Naive thymus-derived CD8-positive, alpha-beta T cell (primary cell): ENCODE results near the gene AIFM3. TPM values are rescaled to one million over a fixed set of nuclear protein-coding genes. Genes with fewer than 3 reads are reported as not detected.
"Not testable (repeated sequence)": the region's sequence is repeated elsewhere in the genome, so short reads cannot be mapped to it uniquely, and the experiment has no call there.

Experiments
- ATAC-seq, 2 donors: fragments of 150-1000 bp; cut with Tn5 transposase in 1 of 2; sonication (Bioruptor Pico), chemical (Tn5 transposase) in 1 of 2; 1 replicate in 1 of 2; 2 replicates in 1 of 2; pipeline ENCODE4 v1.10.0; 2021; ENCODE audit warnings: mild to moderate bottlenecking in 2 of 2, moderate library complexity in 2 of 2
- POLR2A ChIA-PET: fragments of 350-600 bp; sonication (Branson Sonifier 250); formaldehyde crosslinking; loops from one replicate; lab custom pipeline; 2021; ENCODE audit warnings: antibody characterized with exemption; lab: Charles Lee
- DNase-seq, 10 donors: peaks; one replicate each; pipeline versions ENCODE4 v3.0.0 to v3.0.0-alpha.2; 2020 to 2022
- H3K27ac Mint-ChIP-seq, 10 donors: one replicate each; pipeline ENCODE4 v1.8.0; 2020 to 2022; ENCODE audit warnings: mild to moderate bottlenecking in 10 of 10, mixed read lengths in 10 of 10, moderate library complexity in 4 of 10, inconsistent platforms in 1 of 10
- H3K27me3 Mint-ChIP-seq, 5 donors: one replicate each; pipeline ENCODE4 v1.8.0; 2021 to 2022; ENCODE audit warnings: mixed read lengths in 5 of 5
- H3K36me3 Mint-ChIP-seq, 3 donors: one replicate each; pipeline ENCODE4 v1.8.0; 2020 to 2022; ENCODE audit warnings: mixed read lengths in 3 of 3, mild to moderate bottlenecking in 2 of 3, inconsistent platforms in 1 of 3
- H3K4me1 Mint-ChIP-seq, 4 donors: one replicate each; pipeline ENCODE4 v1.8.0; 2021 to 2022; ENCODE audit warnings: mixed read lengths in 4 of 4
- H3K4me3 Mint-ChIP-seq, 10 donors: one replicate each; pipeline ENCODE4 v1.8.0; 2020 to 2022; ENCODE audit warnings: mild to moderate bottlenecking in 10 of 10, mixed read lengths in 10 of 10, moderate library complexity in 6 of 10, inconsistent platforms in 1 of 10
- H3K9me3 Mint-ChIP-seq, 9 donors: one replicate each; pipeline ENCODE4 v1.8.0; 2020 to 2022; ENCODE audit warnings: mixed read lengths in 9 of 9, mild to moderate bottlenecking in 3 of 9, inconsistent platforms in 1 of 9, moderate library complexity in 1 of 9
- polyA plus RNA-seq, 3 donors: library from polyadenylated mRNA; unstranded; fragments of 300-500 nt; fragmentation: Illumina TruSeq; gene quantifications; one replicate each; pipeline ENCODE4 v1.2.3, GENCODE V29; 2021
- total RNA-seq, 8 experiments: library from RNA in 2 of 8; stranded (reverse) in 2 of 8; gene quantifications; one replicate each; pipeline ENCODE4 v1.2.3 and lab custom pipeline; 2021 to 2026

AIFM3 gene
- total and polyA plus RNA-seq, 5 experiments from 2014 or later: 0.16 to 1.3 (median 0.47) TPM

- Mint-ChIP-seq H3K4me1 (peaks cover 26 to 87% (median 72%) of the 10 kb centered on the region in 4 donors), H3K9me3 (no peaks in the 10 kb centered on the region), H3K27me3 (no peaks in the 10 kb centered on the region), H3K27ac (peak overlapping the region in 4 of 10 donors; percentile 5 to 39 (median 20)), H3K4me3 (peak overlapping the region in 4 of 10 donors; percentile 8 to 55 (median 16)), H3K36me3 (peaks cover 0 to 72% (median 16%) of the 10 kb centered on the region in 3 donors)
- DNase-seq (no peak), ATAC-seq (no peak)
- POLR2A ChIA-PET: no interaction called here
Observed at GRCh38 chr22:20933910-20934309, 33.1 kb upstream of the AIFM3 start.

GRCh38 chr22:20935049-20935448 lies 32.0 kb upstream of the AIFM3 start:
- Mint-ChIP-seq H3K4me1 (peaks cover 21 to 89% (median 74%) of the 10 kb centered on the region in 4 donors), H3K4me3 (peak overlapping the region in 3 of 10 donors; percentile 23 to 69 (median 26)), H3K36me3 (peaks cover 0 to 74% (median 12%) of the 10 kb centered on the region in 3 donors), H3K27ac (peak overlapping the region in 1 of 10 donors; percentile 48)
- POLR2A ChIA-PET, DNase-seq, ATAC-seq, H3K27me3 Mint-ChIP-seq, H3K9me3 Mint-ChIP-seq: not testable (repeated sequence)

GRCh38 chr22:20935780-20936539 lies 31.1 kb upstream of the AIFM3 start:
- POLR2A ChIA-PET: interaction anchor here (1.0 kb wide), 1 partner anchor 9 kb away, joined by 3 read pairs; no protein-coding TSS in a partner anchor
- Mint-ChIP-seq H3K4me1 (peaks cover 29 to 91% (median 79%) of the 10 kb centered on the region in 4 donors), H3K36me3 (peaks cover 0 to 83% (median 12%) of the 10 kb centered on the region in 3 donors), H3K27ac (peak overlapping the region in 4 of 10 donors; percentile 15 to 80 (median 49)), H3K4me3 (peak overlapping the region in 7 of 10 donors; percentile 22 to 81 (median 50))
- H3K9me3 Mint-ChIP-seq, ATAC-seq, H3K27me3 Mint-ChIP-seq, DNase-seq: not testable (repeated sequence)

- Mint-ChIP-seq H3K9me3 (no peaks in the 10 kb centered on the region), H3K36me3 (peaks cover 0 to 92% (median 12%) of the 10 kb centered on the region in 3 donors)
- POLR2A ChIA-PET: interaction anchor here (1.0 kb wide), 1 partner anchor 10 kb away, joined by 3 read pairs; no protein-coding TSS in a partner anchor
Observed at GRCh38 chr22:20937031-20937793, 29.8 kb upstream of the AIFM3 start.

GRCh38 chr22:20937794-20938671 lies 29.0 kb upstream of the AIFM3 start:
- POLR2A ChIA-PET: no interaction called here
- H3K27me3 Mint-ChIP-seq: no peaks in the 10 kb centered on the region
- H3K9me3 Mint-ChIP-seq: no peaks in the 10 kb centered on the region
- ATAC-seq (no peak), DNase-seq (no peak)
- peaks cover 0 to 89% (median 12%) of the 10 kb centered on the region in 3 donors for H3K36me3 Mint-ChIP-seq
- peak overlapping the region; percentile 6 to 70 (median 57) for H3K4me3 Mint-ChIP-seq
- H3K27ac Mint-ChIP-seq: peak overlapping the region in 8 of 10 donors; percentile 4 to 88 (median 65)
- peaks cover 33 to 93% (median 81%) of the 10 kb centered on the region in 4 donors for H3K4me1 Mint-ChIP-seq

More at GRCh38 chr22:20937031-20937793, 29.8 kb upstream of the AIFM3 start:
- ATAC-seq (no peak), DNase-seq (no peak)
- H3K27me3 Mint-ChIP-seq: no peaks in the 10 kb centered on the region
- peak overlapping the region; percentile 6 to 81 (median 64) for H3K4me3 Mint-ChIP-seq
- peak overlapping the region in 9 of 10 donors; percentile 8 to 88 (median 68) for H3K27ac Mint-ChIP-seq
- peaks cover 36 to 93% (median 80%) of the 10 kb centered on the region in 4 donors for H3K4me1 Mint-ChIP-seq

GRCh38 chr22:20939457-20940185 lies 27.4 kb upstream of the AIFM3 start:
- POLR2A ChIA-PET: interaction anchor here (0.7 kb wide), 1 partner anchor 170 kb away, joined by 4 read pairs; no protein-coding TSS in a partner anchor
- H3K27ac Mint-ChIP-seq: peak overlapping the region in 5 of 10 donors; percentile 12 to 84 (median 29)
- ATAC-seq, DNase-seq, H3K9me3 Mint-ChIP-seq, H3K27me3 Mint-ChIP-seq: not testable (repeated sequence)
- H3K4me3 Mint-ChIP-seq: peak overlapping the region in 7 of 10 donors; percentile 35 to 72 (median 48)
- H3K4me1 Mint-ChIP-seq: peaks cover 37 to 90% (median 81%) of the 10 kb centered on the region in 4 donors
- peaks cover 0 to 79% (median 3%) of the 10 kb centered on the region in 3 donors for H3K36me3 Mint-ChIP-seq

GRCh38 chr22:20940186-20940651 lies 26.8 kb upstream of the AIFM3 start:
- Mint-ChIP-seq H3K27ac (peak overlapping the region in 3 of 10 donors; percentile 6 to 84 (median 12)), H3K36me3 (peaks cover 0 to 73% (median 3%) of the 10 kb centered on the region in 3 donors), H3K9me3 (no peaks in the 10 kb centered on the region), H3K27me3 (no peaks in the 10 kb centered on the region), H3K4me1 (peaks cover 39 to 92% (median 84%) of the 10 kb centered on the region in 4 donors), H3K4me3 (peak overlapping the region in 8 of 10 donors; percentile 2 to 72 (median 52))
- POLR2A ChIA-PET: interaction anchor here (0.7 kb wide), 1 partner anchor 171 kb away, joined by 4 read pairs; no protein-coding TSS in a partner anchor
- DNase-seq (no peak), ATAC-seq (no peak)

GRCh38 chr22:20940904-20941385 lies 26.1 kb upstream of the AIFM3 start:
- Mint-ChIP-seq H3K9me3 (no peaks in the 10 kb centered on the region), H3K4me3 (peak overlapping the region; percentile 18 to 59 (median 36)), H3K27ac (peak overlapping the region in 8 of 10 donors; percentile 6 to 84 (median 38)), H3K4me1 (peaks cover 44 to 92% (median 88%) of the 10 kb centered on the region in 4 donors), H3K27me3 (no peaks in the 10 kb centered on the region), H3K36me3 (peaks cover 0 to 66% (median 3%) of the 10 kb centered on the region in 3 donors)
- POLR2A ChIA-PET: no interaction called here
- no peak for DNase-seq
- ATAC-seq: no peak

GRCh38 chr22:20942203-20942902 lies 24.7 kb upstream of the AIFM3 start:
- peaks cover 40 to 91% (median 90%) of the 10 kb centered on the region in 4 donors for H3K4me1 Mint-ChIP-seq
- H3K9me3 Mint-ChIP-seq, POLR2A ChIA-PET, H3K27me3 Mint-ChIP-seq, DNase-seq, ATAC-seq: not testable (repeated sequence)
- peak overlapping the region in 2 of 10 donors; percentile 33 to 86 for H3K27ac Mint-ChIP-seq
- peaks cover 0 to 54% (median 2%) of the 10 kb centered on the region in 3 donors for H3K36me3 Mint-ChIP-seq
- peak overlapping the region in 8 of 10 donors; percentile 7 to 58 (median 32) for H3K4me3 Mint-ChIP-seq
